Measurements from ENCODE around the gene APH1B.

APH1B gene

DNA sequence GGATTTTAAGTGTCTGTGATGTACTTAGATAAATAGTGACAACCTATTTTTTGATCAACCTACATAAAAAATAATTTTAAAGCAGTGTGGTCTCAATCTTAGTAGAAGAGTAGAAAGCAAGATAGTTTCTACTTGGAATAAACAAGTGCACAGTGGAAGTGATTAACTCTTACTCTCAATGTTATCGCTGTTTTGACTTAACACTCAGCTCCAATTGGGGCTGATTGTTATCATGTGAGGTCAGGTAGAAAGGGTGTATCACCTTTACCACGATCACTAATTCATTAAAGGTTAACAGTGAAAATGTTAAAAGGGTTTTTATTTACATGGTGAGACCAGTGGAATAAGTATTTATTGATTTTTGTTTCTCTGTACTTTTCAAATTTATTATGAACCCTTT is 22.4 kb upstream of the APH1B start:
- no peak for DNase-seq

- no peak for DNase-seq
Observed at GRCh38 chr15:63255489-63255990, 21.9 kb upstream of the APH1B start.

- no peak for DNase-seq
Observed at GRCh38 chr15:63256433-63257274, 20.8 kb upstream of the APH1B start.

- no peak for DNase-seq
Observed at GRCh38 chr15:63258658-63259057, 18.7 kb upstream of the APH1B start.

DNA sequence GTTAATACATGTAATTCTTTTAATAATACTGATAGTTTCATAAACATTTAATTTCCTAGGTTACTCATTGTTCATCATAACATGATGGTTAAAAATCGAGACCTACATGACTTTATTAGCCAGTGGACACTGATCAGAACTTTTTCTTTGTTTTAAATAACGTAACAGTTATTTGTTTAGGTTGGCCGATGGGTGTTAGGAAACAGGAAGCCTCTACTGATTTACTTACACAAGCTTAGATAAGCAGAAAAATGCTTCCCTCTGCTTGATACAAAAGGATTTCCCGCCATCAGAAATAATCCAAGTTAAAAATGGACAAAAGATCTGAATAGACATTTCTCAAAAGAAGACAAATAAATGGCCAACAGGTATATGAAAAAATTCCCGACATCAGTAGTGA is 16.6 kb upstream of the APH1B start:
- no peak for DNase-seq

GRCh38 chr15:63261311-63261710 is 16.1 kb upstream of the APH1B start:
- no peak for DNase-seq

- DNase-seq: no peak
Observed at GRCh38 chr15:63263519-63263918, 13.9 kb upstream of the APH1B start.

DNA sequence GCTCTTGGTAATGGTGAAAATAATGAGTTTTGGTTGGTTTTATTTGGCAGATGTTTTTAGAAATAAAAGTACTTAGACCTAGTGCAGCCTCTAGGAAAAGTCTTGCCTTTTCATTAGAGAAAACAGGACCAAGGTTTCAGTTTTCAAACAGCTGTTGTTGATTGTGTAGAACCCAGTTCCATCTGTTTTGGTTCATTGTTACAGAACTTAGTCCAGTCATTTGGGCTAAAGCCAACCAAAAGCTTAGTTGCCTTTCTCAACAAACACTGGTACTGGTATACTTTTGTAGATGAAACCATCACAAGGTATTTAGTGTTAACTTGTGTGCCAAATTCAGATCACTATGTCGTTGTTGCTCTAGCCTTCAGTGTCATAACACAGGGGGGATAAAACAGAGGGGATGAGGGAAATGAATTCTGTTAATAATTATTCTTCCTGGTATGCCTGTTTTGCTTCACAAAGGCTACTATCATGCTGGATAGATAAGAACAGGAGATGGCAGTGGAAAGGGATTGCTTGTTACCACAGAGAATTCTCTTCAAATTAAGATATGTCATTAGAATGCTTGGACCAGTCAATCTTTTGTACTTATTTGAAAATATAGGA is 12.6 kb upstream of the APH1B start:
- no peak for DNase-seq

- DNase-seq: no peak
Observed at GRCh38 chr15:63274427-63274826, 3.0 kb upstream of the APH1B start.

GRCh38 chr15:63276342-63277037 is 915 bp upstream of the APH1B start:
- no peak for DNase-seq

GRCh38 chr15:63277893-63278456 is 570 bp downstream of the APH1B start:
- DNase-seq: no peak

- no peak for DNase-seq
Observed at GRCh38 chr15:63283126-63283525, 5.7 kb downstream of the APH1B start.

GRCh38 chr15:63284335-63284734 is 6.9 kb downstream of the APH1B start:
- no peak for DNase-seq

- no peak for DNase-seq
Observed at GRCh38 chr15:63287109-63287508, 9.7 kb downstream of the APH1B start.

- DNase-seq: no peak
Observed at GRCh38 chr15:63288342-63288741, 10.9 kb downstream of the APH1B start.

DNA sequence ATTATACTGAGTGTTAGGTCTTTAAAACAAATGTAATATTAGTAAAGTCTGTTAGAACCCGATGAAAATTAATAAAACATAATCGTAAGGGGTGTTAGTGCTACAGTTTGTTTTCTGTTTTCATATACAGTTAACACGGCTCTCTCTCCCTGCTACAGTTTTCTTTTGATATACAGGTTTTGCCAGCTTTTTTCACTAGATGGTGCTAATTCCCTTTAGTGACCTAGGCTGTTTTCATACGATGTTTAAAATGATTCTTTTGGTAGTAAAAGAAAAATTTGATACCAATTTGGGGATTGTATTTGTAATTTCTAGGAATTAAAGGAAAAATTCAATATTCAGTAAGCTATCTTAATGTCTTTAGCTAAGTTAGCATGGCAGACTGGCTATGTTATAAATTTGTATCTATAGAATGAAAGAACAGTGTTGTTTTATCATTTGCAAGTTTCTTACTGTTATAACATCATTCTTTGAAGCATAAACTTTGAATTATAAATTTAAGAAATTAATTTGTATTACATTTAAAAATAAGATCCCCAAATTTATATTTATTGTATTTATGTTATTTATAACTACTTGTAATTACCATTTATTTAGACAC is 11.5 kb downstream of the APH1B start:
- no peak for DNase-seq

GRCh38 chr15:63291507-63291906 is 14.1 kb downstream of the APH1B start:
- no peak for DNase-seq

DNA sequence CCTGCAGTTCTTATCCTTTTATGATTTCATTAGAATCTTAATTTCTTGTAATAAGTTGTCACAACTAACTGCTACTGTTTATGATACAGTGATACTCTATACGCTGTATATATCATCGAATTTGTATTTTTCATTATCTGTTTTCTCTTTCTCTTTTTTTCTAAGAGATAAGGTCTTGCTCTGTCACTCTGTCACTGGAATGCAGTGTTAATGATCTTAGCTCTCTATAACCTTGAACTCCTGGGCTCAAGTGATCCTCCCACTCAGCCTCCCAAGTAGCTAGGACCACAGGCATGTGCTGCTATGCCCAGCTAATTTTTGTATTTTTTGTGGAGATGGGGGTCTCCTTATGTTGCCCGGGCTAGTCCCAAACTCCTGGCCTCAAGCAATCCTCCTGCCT is 14.8 kb downstream of the APH1B start:
- DNase-seq: no peak

DNA sequence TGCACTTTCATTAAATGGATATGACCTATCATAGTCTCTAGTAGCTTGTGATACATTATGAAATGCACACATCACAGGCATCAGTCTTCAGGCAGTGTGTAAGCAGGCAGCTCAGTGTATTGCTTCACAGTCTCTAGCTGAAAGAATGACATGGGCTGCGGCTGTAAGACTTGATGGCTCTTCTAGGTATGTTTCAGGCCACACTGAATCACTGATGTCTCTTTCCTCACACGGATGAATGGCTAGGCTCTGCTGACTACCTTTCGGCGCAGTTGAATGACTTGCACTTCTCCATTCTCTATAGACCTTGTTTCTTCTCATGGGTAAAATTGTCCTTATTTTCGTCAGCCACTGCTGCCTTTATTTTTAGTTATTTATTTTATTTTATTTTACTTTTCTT is 15.4 kb downstream of the APH1B start:
- no peak for DNase-seq

GRCh38 chr15:63294359-63294758 is 17.0 kb downstream of the APH1B start:
- DNase-seq: no peak

DNA sequence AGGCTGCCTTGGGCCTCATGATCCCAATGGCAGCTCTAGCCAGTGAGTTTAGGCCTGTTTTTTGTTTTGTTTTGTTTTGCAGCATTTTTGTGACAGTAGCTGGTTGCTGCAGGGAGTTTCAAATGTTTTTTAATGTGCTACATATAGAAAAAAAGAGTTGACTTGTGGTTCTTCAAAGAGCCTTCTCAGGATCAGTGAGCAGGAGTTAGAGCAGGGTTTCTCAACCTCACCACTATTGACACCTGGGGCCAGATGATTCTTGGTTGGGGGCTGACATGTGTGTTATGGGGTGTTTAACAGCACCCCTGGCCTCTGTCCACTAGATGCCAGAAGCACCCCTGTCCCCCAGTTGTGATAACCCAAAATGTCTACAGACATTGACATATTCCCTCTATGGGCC is 17.9 kb downstream of the APH1B start:
- DNase-seq: no peak

- DNase-seq: no peak
Observed at GRCh38 chr15:63296195-63296594, 18.8 kb downstream of the APH1B start.

DNA sequence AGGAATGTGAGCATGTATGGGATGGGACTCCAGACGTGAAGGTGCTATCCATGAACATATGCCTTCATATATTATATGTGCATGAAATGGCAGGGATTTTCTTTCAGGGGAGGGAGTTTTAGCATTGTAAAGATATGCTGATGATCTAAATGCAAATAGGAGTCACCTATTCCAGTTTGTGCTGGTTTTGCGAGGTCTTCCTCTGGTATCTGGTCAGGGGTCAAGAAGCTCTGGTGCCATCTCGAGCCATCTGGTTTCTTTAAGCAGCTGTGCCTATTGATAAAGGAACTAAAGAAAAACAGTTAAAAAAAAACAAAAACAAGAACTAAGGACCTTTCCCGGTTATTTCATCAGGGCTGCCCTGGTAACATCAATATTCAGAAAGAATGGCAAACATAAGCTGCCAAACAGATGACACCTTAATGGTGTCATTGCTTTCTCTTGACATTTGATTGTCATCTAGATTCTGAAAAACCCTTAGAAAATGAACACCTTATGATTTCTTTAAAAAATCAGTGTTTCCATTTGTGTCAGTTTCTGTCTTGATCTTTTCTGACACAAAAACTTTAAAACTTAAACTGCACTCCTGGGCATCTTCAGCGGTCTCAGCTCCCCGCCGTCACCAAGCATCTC is 22.7 kb downstream of the APH1B start:
- no peak for DNase-seq

Measured in right hindlimb (tissue), 1 donor.